GM19438 (cell line): Measurements from ENCODE around the gene MALRD1.

Source experiments
- ATAC-seq: cut with Tn5 transposase; IDR thresholded peaks from one replicate; pipeline ENCODE4 v1.9.1; 2021; ENCODE audit warnings: low read depth; ENCODE audit not compliant: unreplicated experiment

MALRD1 gene

GRCh38 chr10:19048489-19048888 is at the start of gene MALRD1:
Gene MALRD1 (plus strand): TSS chr10:19048801. CDS start chr10:19048939, 138 bp downstream.
- ATAC-seq = no peak

DNA sequence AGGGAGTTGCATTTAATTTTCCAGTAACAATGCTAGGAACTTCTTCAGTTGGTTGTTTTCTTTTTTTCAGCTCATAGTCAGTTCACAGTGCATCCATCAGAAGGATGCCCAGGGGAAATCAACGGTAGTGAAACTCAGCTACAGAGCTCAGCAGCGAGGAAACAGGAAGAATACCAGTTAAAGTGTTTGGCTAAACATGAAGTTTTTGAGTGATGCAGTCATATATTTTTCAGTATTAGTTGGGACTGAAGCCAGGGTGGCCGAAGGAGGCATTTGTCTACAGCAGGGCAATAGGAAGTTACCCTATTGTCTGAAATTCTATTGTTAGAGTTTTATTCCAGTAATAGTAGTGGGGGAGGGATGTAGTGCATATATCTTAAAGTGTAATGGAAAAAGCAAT is 45.3 kb upstream of the MALRD1 start:
- ATAC-seq = no peak

DNA sequence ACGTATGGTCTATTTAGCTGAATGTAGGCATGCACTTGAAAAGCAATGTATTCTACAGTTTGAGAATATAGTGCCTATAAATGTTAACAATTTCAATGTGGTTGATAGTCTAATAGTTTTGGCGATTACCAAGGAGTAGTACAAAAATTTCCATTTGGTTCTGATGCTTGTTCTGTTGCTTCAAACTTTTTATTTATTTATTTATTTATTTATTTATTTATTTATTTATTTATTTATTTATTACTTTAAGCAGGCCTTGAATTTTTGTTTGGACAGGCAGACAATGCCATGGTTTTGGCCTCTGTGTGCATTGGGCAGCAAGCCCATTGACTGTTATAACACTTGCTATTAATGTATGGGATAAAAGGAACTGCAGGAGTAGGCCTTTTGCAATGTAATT is 36.5 kb upstream of the MALRD1 start:
- no peak for ATAC-seq

GRCh38 chr10:19014034-19014433 is 34.6 kb upstream of the MALRD1 start:
- ATAC-seq = no peak

GRCh38 chr10:19014498-19014897 is 34.1 kb upstream of the MALRD1 start:
- ATAC-seq = no peak

DNA sequence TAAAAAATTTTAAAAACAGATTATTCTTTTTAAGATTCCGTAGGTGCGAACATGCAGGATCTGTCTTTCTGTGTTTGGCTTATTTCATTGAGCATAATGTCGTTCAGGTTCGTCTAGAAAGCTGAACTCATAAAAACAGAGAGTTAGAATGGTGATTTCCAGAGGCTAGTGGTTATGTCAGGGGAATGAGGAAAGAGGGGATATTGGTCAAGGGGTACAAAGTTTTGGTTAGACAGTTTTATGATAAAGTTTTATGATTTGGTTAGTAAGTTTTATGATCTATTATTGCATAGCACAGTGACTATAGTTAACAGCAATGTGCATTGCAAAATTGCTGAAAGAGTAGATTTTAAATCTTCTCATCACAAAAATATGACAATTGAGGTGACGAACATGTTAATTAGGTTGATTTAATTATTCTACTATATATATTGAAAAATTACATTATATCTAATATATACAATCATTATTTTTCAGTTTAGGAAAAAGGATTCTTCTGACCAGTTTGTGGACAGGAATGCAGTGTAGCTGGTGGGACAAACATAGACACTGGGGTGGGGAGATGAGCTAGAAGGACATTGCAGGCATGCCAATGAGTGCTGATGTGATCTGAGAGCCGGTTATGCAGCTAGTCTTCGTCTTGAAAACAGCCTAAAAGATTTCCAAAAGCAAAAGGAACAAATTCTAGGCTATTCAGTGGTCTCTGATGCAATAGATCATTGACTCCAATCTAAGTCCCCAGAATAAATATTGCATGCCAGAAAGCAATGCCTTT is 31.3 kb upstream of the MALRD1 start:
- no peak for ATAC-seq

- no peak for ATAC-seq
Measured at GRCh38 chr10:19021162-19021561, 27.4 kb upstream of the MALRD1 start.

DNA sequence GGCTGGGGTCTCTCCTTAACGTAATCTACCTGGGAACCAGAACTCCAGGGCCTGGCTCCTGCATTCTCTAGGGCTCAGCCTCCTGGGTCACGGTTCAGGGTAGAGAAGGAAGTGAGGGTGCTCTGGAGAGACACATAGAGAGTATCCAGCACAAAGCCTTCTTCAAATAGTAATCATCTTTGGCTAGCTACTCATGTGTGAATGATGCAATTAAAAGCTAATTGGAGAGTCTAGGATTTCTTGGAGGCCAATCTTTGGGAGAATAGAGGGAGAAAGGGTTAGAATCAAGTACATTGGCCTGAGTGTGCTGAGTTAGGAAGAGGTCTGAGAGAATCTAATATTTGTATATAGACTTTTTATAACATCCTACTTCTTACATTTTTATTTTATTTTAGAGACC is 24.0 kb upstream of the MALRD1 start:
- no peak for ATAC-seq

GRCh38 chr10:19031763-19032162 is 16.8 kb upstream of the MALRD1 start:
- ATAC-seq = no peak

DNA sequence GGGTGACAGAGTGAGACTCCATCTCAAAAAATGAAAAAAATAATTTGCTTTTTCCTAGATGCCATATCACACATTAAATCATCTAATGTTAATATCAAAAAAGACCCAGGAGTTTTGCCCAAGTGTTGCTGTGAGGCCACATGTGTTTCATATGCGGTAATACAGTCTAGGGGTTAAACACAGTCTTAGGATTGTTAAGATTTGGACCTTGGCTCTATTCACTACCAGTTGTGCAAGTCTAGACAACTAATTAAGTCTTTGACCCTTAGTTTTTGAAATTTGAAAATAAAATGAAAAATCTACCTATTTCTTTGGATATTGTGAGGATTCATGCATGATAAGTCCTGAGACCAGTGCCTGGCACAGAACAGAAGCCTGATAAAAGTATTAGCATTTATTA is 14.9 kb upstream of the MALRD1 start:
- ATAC-seq = no peak

GRCh38 chr10:19041171-19041570 is 7.4 kb upstream of the MALRD1 start:
- no peak for ATAC-seq

DNA sequence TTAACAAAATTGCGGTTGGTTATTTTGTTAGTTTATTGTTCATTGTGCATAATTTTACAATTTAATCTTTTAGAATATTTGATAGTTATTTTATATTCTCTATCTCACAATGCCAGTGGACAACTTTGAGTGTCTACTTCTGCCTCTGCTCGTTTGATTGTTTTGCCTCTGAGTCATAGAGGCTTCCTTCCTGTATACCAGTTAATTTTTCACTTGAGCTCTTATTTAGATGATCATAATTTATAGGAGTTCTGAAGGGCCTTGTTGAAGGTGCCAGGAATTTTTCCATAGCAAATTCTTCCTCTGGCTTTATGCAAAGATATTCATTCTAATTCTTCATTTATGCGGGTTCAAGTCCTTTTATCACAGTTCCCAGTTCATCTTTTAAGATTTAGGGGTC is 5.2 kb upstream of the MALRD1 start:
- no peak for ATAC-seq

DNA sequence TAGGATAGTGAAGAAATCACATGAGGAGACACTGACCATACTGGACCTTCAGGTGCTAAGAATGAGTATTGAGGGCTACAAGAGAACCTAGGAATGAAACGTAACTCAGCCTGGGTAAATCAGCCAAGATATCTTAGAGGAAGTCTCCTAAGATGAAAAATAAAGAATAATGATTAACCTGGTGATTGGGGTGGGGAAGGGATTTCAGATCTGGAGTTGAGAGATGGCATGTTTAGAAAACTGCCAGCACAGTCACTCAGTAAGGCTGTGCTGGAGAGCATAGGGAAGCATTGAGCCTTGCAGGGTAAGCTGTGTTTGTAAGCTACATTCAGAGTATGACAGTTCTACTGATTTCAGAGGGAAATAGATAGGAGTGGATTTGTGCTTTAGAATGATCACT is 1.9 kb upstream of the MALRD1 start:
- no peak for ATAC-seq

DNA sequence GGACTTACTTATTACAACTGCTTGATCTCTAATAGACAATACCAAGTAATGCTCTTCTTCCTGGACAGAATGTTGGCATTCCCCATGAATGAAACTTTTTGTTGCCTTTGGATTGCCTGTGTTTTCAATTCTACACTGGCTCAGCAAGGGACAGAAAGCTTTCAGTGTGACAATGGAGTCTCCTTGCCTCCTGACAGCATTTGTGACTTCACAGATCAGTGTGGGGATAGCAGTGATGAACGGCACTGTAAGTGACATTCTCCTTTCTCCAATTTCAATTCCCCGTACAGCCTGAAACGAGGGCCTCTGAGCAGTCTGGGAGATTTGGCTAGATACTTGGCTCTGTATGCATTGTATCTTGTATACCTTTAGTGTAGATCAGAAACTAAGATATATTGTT is 290 bp downstream of the MALRD1 start:
- ATAC-seq = no peak

DNA sequence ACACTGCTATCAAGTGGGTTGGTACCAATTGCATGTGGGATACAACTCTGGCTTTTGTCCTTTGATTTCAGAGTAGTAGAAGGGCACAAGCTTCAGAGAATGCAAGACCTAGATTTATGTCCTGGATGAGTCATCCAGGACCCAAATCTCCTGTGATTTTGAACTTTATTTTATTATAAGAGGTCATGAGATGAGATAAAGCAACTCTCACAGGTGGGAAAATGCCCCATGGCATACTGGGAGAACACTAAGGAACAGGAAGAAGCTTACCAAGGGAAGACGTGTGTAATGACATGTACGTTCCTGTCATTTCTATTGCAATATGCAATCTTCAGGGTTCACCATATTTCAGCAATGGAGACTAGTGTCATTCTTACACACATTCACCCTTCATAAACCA is 966 bp downstream of the MALRD1 start:
- no peak for ATAC-seq

DNA sequence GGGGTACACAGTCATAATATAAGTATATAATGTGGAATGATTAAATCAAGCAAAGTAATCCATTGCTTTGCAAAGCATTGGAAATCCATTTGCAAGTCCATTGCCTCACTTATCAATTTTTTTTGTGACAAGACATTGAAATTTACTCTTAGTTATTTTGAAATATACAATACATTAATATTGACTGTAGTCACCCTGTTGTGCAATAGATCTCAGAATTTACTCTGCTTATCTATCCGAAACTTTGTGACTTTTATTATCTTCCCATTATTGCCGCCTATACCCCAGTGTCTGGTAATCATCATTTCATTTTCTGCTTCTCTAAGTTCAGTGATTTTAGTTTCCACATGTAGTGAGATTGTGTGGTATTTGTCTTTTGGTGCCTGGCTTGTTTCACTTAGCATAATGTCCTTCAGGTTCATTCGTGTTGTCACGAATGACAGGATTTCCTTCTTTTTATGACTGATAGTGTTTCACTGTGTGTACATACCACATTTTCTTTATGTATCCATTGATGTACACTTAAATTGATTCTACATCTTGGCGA is 5.8 kb downstream of the MALRD1 start:
- ATAC-seq = no peak

DNA sequence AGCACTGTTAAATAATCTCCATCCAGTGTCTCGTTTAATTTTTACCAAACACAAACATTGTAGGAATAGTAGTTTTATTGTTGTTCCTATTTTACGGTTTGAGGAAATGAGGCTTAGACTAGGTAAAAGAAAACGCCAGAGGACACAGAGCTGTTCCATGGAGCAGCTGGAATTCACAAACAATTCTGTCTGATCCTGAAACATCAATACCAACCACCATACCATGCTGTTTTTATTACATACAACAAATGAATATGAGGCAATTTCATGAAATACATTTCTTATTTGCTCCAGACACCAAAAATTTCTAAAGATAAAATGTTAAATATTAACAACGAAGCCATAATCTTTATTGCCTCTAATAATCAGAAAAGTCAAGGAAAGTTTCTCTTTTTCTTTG is 9.4 kb downstream of the MALRD1 start:
- no peak for ATAC-seq

DNA sequence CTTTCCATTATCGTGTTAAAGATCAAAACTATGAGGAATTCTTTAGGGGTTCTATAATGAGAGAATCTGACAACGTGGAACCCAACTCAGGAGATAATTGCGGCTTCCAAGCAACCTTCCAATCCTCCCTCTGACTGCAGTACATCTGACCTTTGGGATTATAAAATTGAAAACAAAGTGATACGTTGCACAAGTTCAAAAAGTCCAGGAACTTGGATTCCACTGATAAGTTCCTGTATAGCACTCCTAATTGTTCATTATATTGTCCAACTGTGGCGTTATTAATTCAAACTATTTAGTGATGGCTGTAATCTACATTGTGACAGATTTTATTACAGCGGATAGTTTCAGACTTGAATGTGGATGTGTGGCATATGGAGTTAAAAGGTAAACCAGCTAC is 15.4 kb downstream of the MALRD1 start:
- ATAC-seq = no peak

DNA sequence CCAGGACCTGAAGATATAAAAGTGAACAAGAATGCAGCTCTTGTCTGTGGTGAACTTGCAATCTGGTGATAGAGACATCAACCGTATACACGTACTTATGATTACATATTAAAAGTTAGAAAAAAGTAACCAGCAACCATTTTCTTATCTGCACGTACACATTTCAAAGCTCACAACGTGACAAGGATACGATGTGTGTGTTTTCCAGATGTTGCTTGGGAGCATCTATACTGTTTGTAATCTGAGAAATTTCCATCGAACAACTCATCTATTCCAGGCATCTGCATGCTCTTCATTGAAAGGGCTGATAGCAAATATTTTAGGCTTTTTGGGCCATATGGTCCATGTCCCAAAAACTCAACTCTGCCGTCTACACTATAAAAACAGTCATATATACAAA is 23.3 kb downstream of the MALRD1 start:
- ATAC-seq = no peak

DNA sequence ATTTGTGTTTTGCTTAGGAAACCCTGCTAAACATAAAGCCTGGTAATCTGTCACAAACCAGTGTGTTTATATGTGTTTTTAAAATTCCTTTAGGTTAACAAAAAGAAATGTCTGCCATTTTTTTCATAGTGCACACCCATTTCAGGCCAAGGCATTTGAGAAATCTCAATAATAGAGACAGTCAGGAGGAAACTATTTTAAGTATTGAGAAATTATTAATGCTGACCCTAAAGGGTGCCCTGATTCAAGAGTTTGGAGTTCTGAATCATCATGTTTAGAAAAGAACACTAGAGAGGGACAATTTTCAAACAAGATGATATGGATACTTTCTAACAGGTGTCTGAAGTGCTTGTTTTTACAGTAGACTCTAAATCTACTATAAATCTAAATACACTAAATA is 28.7 kb downstream of the MALRD1 start:
- ATAC-seq = no peak

- no peak for ATAC-seq
Measured at GRCh38 chr10:19096501-19097073, 48.0 kb downstream of the MALRD1 start.

GRCh38 chr10:19097151-19097550 is 48.5 kb downstream of the MALRD1 start:
- no peak for ATAC-seq
